HG02981 (cell line): ENCODE measurements around the gene ZNF98.

Experiments used
- ATAC-seq: cut with Tn5 transposase; IDR thresholded peaks from one replicate; pipeline ENCODE4 v1.9.1; 2021; ENCODE audit warnings: mild to moderate bottlenecking, moderate library complexity; ENCODE audit not compliant: unreplicated experiment

Gene ZNF98

GRCh38 chr19:22422211-22422610 is at the start of gene ZNF98:
ZNF98 (minus strand) TSS chr19:22422346; CDS start chr19:22422224, 122 bp downstream.
- ATAC-seq: no peak

DNA sequence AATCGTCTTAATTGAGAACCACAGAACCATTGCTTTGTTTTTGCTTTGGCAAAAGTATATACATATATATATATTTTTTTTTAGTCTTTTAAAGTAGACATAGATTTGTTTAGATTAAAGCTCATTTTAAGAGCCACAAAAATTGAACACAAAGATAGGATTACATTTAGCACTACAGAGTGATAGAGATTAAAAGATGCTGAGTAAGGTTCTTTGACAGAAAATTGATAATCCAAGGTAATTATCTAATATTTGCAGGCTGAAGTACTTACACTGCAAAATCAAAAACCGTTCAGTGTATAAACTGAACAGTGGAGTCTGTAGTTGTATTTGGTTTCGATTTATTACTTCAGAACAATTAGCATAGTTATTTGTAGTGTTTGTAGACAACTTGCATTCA is 24.5 kb upstream of the ZNF98 start:
- ATAC-seq: no peak

GRCh38 chr19:22438011-22438410 is 15.9 kb upstream of the ZNF98 start:
- no peak for ATAC-seq

DNA sequence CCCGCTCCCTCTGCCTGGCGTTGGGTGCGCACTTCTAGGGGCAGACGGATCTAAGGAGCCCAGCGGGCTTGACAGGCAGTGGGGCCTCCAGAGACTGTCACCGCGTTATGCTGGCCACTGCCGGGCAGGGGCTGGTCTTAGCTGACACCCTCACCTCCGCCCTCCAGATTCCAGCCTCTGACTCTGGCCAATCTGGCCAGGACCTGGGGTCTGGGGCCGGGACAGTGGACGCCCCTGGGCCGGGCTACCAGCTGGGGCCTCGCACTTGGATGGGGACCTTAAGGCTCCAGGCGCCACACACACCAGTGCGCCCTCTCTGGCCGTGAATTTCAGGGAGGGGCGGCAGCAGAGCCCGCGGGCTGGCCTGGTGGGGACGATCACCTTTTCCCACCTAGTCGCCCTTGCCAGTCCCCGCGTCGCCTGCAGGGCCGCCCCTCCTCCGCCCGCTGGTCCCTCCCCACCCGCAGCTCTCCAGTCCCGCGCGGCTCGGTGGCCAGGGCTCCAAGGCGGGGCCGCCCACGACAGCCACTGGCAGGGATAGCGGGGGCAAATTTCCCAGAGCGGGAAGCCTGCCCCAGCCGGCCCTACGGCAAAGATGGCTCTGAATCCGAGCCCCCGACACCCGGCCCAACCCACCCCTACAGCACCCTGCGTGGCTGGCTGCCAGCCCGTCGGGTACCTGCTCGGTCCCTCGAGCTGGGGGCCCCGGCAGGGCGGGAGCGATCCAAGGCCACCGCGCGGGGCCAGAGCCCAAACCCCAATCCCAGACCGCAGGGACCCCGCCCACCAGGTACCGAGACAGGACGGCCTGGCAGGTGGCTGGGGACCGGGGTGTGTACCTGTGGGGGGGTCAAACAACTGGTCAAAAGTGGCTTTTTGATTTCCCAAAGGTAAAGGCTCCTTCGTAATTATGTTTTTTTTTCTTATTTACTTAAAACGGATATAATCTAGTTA is 6.1 kb upstream of the ZNF98 start:
- no peak for ATAC-seq

GRCh38 chr19:22427547-22427946 is 5.4 kb upstream of the ZNF98 start:
- no peak for ATAC-seq

DNA sequence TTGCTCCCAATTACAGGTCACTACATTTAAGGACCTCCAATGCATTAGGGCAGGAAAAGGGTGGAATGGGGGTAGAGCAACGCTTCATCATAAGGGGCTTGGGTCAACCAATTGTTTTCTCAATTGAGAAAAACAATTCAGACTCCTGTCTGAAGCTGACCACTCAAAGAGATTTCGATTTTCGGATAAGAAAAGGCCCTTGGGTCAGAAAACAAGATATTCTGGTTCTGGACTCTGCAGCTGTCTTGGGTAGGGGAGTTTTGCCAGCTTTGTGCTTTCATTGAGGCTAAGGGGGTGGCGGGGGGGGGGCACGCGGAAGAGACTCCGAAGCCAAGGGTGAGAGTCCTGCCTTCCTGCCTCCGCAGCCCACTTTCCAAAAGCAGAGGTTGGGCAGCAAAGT is 4.8 kb upstream of the ZNF98 start:
- no peak for ATAC-seq

GRCh38 chr19:22421797-22422196 is 349 bp downstream of the ZNF98 start:
- ATAC-seq: no peak

DNA sequence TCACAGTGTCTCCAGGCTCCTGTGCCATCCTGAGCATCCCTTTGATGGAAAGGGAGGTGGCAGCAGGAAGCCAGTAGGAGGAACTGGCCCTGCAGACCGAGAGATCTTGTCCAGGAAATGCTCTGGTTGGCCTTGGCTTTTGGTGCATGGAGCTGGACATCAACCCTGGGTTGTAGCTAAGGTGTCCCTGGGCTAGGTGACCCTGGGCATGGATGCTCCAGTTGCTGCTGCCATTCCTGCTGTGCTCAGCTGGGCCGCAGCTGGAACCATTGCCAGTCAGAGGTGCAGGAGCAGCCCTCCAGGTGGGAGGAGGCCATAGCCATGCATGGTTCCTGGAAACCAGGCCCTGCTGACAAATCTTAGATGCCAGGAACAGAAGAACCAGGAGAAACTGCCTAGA is 67.5 kb downstream of the ZNF98 start:
- ATAC-seq: no peak
